IMR-90 (cell line): ENCODE measurements around the gene SEH1L.

ENCODE experiments used
- CTCF ChIP-seq: conservative IDR thresholded peaks from 2 replicates; pipeline ENCODE4 v1.5.1; 2012; ENCODE audit warnings: mild to moderate bottlenecking, low read depth, low read length, improper control_type of control experiment
- ELK1 ChIP-seq: fragments of 150-350 bp; IDR thresholded peaks from 2 replicates; pipeline ENCODE4 v1.6.1; 2016; ENCODE audit warnings: low read depth, mild to moderate bottlenecking, low read length, moderate library complexity, borderline replicate concordance

GRCh38 chr18:12906119-12906518, 41.7 kb upstream of the SEH1L start:
- no peak for TF ChIP-seq CTCF
- no peak for TF ChIP-seq ELK1
